ENCODE measurements around the gene LRRFIP2.

- no peak for TF ChIP-seq EP300 (IDR thresholded peaks at IDR 0.05)
- TF ChIP-seq CTCF (IDR thresholded peaks at IDR 0.05) = no peak
Measured at GRCh38 chr3:37136067-37136466, 38.3 kb downstream of the LRRFIP2 start.

Measured in suprapubic skin (tissue), 3 donors.